NCI-H1436 (cell line): ENCODE data around the gene GBP2.
"Not testable (repeated sequence)": the region's sequence is repeated elsewhere in the genome, so short reads cannot be mapped to it uniquely, and the experiment has no call there.

Source experiments
- DNase-seq: peaks from one replicate; lab custom pipeline; 2025; lab: John Stamatoyannopoulos, UW

Gene GBP2, protein sequence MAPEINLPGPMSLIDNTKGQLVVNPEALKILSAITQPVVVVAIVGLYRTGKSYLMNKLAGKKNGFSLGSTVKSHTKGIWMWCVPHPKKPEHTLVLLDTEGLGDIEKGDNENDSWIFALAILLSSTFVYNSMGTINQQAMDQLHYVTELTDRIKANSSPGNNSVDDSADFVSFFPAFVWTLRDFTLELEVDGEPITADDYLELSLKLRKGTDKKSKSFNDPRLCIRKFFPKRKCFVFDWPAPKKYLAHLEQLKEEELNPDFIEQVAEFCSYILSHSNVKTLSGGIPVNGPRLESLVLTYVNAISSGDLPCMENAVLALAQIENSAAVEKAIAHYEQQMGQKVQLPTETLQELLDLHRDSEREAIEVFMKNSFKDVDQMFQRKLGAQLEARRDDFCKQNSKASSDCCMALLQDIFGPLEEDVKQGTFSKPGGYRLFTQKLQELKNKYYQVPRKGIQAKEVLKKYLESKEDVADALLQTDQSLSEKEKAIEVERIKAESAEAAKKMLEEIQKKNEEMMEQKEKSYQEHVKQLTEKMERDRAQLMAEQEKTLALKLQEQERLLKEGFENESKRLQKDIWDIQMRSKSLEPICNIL

DNA sequence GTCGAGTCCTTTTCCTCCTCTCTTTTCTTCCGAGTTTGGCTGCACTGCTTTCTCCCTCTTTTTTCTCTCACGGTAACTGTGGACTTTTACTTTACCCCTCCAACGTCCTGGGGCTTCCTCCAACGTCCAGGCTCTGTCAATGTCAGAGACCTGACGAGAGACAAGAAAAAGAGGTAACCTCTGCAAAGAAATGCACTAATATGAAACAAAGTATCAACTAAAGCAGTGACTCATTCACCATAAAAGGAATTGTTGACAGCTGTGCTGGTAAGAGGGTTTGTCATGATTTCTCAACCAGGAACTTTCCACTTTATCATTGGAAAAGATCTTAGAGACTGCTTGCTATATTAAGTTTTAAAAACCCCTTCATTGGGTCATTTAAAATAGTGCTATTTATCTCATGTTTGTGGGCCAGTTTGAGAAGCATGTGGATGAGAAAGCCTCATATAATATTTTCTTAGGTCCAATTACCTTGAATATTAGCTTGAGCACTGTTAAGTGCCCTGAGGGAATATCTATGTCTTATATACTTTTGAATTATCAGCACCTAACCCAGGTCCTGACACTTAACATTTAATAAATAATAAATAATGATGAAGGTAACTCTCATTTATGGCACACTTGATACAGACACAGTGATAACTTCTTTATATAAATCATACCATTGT is at the start of gene GBP2:
GBP2 (minus strand) TSS at position 202 of the 668 bp plus-strand sequence. CDS start 4,148 bp downstream, outside the sequence.
- no peak for DNase-seq

DNA sequence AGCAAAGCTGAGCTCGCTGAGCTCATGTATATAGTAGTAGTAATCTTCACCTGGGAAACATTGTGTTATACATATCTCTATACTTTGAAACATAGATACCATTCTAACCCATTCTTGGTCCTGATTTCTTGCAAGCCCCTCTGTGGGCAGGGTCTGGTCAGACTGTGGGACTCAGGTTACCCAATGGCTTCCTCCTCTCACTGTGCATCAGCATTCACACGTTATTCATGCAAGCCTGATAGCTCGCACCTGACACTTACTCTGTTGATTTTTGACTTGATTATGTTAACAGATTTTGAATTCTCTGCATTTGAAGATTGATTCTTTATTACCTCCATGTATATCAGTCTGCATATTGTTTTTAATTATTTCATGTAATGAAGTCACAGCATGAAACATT is 48.6 kb upstream of the GBP2 start:
- DNase-seq, result no peak

DNA sequence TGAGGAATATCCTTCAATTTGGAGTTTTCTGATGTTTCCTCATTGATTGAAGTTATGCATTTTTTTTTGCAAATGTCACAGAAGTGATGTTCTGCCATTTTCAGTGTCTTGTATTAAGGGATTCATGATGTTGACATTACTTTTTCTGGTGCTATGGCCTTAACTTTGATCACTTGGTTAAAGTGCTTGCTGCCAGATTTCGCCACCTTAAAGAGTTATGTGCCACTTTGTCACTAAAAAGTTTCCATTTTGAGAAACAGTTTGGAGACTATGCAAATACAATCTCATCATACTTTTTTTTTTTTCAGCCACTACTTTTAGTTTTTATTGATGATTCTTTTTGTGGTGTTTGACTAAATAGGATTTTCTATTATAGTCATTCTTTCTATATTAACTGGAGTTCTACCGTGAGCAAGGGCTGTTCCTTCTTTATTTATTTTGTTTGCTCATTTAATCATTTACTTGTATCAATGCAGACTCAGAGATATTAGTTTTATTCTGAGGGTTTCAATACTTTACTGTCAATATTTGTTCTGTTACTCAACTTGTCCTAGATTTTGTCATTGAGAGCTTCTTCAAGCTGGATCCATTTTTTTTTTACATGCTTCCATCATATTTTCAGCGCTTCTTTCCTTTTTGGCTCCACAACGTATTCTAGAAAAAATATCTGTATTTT is 46.7 kb upstream of the GBP2 start:
- no peak for DNase-seq

DNA sequence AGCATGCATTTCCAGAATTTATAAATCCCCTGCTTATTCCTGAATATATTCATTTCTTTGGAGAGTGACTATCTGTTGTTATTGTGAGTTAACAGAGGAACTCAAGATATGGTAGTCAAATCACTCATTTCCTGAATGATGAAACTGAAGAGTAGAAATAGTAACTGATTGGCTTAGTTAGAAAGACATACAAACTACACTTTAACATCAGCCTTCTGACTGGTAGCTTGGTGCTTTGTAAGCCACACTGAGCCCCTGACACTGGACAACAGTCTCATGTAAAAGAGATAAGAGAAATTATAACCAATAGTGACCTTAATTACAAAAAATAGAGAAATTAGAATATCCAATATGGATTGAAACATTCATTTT is 45.1 kb upstream of the GBP2 start:
- DNase-seq, result no peak

DNA sequence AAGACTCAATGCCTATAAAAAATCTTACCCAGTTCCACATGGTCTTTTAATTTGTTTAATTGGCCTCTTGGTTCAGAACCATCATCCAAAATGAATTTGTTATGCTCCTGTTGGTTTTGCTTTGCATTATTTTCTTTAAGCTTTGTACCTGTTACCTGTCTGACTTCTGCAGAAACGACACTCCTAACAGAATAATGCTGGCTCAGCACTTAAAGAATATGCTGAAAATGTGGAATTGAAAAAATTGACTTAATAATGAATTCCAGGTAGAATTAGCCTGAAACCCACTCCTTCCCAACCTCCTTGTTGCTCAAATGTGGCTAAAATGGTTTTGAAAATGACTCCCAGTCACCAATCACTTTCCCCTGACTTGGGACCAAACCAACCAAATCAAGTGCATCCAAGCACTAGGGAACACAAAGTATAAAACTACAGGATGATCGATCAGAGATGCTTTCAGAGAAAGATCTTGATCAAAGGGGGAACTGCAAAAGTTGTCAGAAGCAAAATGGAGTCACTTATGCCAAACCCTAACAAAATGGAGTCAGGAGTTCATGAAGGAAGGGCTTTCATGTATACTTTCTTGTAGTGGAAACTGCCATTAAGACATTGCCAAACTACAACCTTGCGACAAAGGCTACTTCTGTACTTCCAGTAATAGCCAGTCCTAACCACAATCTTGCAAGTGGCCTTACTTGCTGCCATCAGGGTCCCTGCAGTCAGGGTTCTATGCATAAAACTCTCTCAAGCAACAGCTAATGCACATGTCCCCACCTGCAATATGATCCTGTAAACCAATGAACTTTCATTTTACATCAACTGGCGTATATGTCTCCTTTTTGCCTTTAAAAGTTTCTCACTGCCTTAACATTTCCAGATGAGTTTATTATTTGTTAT is 44.5 kb upstream of the GBP2 start:
- DNase-seq, result no peak

DNA sequence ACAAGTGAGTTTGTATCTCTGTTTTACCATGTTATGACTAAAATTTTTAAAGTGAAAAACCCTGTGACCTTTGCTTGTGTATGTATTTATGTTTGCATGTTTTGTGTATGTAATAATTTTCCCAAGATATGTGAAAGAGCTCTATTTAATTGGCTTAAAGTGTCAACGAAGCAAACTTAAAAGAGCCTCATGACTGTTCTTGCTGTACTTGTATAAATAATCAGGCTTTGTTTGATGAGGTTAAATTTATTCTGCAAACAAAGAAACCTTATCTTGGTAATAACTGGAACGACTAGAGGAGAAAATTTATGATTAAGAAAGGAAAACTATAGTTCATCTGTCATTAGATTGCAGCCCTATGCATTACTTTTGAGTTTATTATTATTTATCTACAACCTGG is 43.3 kb upstream of the GBP2 start:
- DNase-seq, result no peak

DNA sequence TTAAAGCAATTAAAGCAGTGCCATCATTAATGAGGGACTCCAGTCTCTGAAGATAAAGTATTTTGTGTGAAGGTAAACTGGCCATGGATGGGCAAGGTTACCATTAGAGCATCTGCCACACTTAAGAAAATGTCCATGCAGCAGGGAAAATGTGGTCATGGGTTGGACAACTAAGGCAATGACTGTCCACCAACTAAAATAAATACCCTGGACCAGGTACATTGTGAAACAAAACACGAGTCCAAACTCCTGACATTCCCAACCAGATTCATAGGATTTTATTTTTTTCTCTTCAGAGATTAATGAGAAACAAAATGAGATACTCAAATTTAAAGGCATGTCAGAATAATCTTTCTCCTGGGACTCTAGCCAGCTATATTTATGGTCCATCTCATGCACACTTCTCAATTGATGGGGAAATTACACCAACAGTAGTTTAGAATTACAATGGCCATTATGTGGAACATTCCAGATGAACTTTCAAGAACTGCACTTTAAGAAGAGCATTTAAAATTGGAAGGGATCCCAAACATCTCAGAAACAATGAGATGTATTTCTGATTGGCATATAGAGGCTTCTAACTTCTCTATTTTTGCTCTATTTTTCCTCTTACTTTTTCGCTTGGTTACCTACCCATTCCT is 41.8 kb upstream of the GBP2 start:
- DNase-seq, result no peak

DNA sequence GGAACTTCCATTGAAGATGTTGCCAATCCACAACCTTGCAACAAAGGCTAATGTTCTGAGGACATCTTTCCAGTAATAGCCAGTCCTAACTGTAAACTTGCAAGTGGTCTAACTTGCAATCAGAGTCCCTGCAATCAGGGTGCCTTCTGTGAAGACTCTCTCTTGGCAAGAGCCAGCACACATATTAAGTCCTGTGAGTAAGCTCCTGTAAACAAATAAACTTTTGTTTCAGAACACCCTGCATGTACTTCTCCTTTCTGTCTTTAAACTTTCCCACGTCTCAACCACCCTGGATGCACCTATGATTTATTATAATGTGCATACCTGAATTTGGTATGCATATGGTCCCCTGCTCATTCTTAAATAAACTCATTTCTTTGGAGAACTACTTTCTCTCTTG is 40.8 kb upstream of the GBP2 start:
- no peak for DNase-seq

DNA sequence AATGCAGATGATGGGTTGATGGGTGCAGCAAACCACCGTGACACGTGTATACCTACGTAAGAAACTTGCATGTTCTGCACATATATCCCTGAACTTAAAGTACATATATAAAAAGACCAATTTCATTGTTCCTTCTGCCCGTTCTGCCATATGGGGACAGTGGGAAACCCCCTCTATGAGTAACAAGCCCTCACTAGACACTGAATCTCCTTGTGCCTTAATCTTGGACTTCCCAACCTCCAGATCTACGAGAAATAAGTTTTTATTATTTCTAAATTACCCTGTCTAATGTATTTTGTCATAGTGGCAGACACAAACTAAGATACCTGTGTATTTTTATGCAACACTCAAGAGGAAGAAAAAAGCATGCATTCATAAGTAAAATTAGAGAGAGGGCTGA is 39.9 kb upstream of the GBP2 start:
- DNase-seq, result no peak

DNA sequence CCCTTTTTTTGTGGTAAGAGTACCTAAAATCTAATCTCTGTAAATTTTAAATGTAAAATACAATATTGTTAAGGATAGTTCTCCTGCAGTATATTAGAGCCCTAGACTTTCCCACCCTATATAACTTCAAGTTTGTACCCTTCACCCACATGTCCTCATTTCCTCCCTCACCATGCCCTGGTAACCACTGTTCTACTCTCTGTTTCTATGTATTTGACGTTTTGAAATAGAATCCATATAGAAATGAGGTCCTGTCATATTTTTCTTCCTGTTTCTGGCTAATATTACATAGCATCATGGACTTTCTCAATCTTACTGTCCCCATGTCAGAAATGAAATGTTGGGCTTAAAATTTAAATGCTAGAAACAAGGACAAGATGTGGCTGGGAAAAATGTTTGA is 25.1 kb upstream of the GBP2 start:
- no peak for DNase-seq

DNA sequence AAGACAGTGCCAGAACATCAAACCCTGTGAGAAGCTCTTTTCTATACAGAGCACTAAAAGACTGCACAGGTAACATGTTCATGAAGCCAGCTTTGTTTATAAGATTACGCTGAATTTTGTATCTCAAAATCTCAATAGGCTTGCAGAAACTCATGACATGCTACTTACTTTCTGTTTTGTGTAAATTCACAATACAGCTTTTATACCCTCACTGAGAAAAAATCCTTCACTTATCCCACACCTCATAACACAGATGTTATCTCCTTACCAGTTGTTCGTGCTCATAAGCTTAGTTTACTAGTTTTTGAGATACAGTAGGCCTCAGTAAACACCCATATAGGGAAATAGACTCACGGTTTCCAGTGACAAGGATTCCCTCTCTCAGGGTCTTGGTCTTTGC is 24.1 kb upstream of the GBP2 start:
- DNase-seq, result no peak

DNA sequence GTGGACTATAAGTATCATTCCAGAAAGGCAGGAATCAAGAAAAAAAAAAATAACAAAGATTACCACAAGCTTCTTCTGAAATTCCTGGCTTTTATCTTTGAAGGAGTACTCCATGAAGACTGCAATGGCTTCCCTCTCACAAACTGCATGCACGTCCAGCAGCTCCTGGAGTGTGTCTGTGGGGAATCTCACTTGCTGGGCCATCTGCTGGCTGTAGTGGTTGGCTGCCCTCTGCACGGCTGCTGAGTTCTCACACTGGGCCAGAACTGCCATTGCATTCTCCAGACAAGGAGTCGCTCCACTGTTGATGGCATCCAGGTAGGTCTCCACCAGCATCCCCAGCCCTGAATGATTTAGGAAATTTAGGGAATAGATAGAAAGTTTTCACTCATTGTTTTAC is 23.3 kb upstream of the GBP2 start:
- DNase-seq, result no peak

DNA sequence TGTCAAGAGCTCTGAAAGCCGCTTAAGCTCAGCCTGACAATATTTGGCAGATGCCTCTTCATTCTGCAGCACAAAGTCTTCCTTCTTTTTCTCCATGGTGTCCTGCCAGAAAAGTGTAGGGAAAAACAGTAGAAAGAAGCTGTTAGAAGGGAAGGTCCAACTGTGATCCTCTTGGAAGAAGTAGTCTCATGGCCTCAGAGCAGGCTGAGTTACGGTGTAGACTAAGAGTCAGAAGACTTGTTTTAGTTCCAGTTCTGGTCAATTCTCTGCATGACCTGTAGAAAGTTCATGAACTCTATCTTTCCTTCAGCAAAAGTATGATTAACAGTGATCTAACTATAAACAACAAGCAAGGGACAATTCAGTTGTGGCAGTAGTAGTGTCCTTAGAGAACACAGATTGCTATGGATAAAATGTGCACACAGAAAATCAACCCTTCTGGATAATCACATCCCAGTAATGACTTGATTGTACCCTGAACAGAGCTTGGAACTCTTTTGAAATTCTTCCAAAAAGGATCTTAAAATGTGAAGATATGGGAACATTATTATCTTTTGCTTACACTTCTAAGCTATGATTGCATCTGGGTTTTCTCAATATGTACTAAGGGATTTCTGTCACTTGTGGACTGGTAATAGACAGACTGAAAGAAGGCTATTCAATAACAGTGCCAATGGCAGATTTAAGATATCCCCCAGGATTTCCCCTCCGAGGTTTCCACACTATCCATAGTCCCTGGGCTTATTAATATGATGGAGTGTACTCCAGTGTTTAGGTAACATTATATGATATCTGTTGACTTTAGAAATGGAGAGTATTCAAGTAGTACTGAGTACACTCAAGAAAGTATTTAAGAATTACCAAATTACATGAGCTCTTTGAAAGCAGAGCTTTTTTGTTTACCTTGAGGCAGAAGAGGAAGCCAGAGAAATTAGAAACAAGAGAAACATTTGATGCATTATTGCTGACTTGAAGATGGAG is 22.1 kb upstream of the GBP2 start:
- peak; percentile 3 for DNase-seq

DNA sequence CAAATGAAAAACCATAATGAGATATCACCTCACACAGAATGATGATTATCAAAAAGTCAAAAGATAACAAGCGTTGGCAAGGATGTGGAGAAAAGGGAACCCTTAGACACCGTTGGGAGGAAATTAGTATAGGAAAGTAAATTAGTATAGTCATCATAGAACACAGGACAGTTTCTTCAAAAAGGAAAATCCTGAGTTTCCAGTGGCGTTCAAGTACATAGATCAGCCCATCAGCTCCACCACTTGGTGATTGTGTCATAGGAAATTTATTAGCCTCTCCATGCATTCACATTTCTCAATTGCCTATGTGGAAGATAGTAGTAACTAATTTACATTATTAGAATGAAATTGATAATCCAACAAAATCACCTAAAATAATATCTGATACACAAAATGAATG is 20.8 kb upstream of the GBP2 start:
- no peak for DNase-seq

DNA sequence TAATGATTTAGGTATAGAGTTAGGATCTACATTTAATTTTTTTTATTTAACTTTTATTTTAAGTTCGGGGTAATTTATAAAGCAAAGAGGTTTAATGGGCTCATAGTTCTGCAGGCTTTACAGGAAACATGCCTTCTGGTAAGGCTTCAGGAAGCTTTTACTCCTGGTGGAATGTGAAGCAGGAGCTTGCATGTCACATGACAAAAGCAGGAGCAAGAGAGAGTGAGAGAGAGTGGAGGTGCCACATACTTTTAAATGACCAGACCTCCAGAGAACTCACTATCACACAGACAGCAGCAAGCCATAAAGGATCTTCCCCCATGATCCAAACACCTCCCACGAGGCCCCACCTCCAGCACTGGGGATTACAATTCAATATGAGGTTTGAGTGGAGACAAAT is 17.6 kb upstream of the GBP2 start:
- no peak for DNase-seq

DNA sequence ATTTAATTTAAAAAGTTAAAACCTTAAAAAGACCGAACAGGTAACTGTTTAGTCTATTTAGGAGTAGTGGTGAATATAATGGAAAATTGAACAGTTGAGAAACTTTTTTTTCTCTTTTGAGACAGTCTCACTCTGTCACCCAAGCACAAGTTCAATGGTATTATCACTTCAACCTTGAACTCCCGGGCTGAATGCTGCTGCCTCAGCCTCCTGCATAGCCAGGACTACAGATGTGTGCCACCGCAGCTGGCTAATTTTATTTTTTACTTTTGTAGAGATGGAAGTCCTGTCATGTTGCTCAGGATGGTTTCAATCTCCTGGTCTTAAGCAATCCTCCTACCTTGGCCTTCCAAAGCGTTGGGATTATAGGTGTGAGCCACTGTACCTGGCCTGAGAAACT is 16.2 kb upstream of the GBP2 start:
- no peak for DNase-seq

DNA sequence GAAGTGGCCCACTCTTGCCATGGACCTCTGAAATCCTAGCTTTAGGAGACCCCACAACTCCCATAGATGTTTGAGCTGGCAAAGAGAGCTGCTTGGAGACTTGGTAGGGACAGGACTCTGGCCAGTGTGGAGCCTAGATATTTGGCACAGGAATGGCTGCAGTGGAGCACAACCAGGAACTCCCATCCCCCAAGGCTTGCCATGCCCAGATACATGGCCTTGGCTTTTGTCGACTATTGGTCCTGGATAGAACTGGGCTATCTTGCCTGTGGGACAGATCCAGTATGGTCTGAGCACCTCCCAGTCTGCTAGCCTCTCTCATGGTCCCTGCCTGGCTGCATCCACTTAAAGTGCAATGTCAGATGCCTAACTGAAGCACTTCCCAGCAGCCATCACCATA is 7.8 kb upstream of the GBP2 start:
- DNase-seq, result no peak

DNA sequence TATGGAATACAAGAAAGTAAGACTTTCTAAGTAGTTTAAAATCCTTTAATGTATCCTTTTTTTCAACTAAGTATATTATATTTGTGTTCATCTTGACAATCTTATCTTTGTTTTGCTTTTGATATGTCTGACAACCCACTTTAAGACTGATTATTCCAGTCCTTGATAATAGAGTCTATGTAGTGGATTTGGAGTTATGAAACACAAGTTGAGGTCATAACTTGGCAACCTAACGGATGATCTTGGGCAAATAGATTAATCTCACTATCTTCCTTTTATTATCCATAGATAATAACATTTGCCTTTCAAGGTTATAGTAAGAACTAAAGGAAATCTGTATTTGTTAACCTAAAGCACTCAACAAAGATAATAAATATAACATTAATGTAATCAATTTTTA is 4.8 kb upstream of the GBP2 start:
- DNase-seq, result no peak

DNA sequence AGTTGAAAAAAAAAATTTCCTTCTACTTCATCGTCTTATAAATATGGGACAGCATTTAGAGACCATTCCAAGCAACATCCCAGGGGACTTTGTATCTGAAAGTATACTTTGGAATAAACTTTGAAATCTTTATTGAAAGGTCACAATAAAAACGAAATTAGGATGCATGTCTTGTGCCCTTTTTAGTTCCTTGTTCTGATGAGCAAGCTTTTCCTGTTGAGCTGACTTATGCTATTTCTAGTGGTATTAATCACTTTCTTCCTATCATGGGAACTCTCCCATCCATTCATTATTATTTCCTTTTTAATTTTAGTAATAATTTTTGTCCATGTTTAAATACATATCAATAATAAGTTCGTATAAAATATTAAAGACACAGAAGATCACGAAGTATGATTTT is 4.0 kb upstream of the GBP2 start:
- no peak for DNase-seq

DNA sequence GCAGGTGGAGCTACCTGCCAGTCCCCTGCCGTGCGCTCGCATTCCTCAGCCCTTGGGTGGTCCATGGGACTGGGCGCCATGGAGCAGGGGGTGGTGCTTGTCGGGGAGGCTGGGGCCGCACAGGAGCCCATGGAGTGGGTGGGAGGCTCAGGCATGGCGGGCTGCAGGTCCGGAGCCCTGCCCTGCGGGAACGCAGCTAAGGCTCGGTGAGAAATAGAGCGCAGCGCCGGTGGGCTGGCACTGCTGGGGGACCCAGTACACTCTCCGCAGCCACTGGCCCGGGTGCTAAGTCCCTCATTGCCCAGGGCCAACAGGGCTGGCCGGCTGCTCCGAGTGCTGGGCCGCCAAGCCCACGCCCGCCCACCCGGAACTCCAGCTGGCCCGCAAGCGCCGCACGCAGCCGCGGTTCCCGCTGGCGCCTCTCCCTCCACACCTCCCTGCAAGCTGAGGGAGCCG is 2.1 kb upstream of the GBP2 start:
- not testable (repeated sequence) for DNase-seq
